ENCODE results near the gene L3MBTL4.

GRCh38 chr18:5943514-5943913 lies 471.2 kb downstream of the L3MBTL4 start:
- TF ChIP-seq PAX5 (IDR thresholded peaks at IDR 0.05; ENCODE audit: insufficient read depth, low read length, severe bottlenecking) (no peak), POLR2A (IDR thresholded peaks at IDR 0.05; ENCODE audit: low read depth, low read length) (no peak), TAF1 (IDR thresholded peaks at IDR 0.05; ENCODE audit: low read depth, low read length) (no peak), POLR2AphosphoS5 (IDR thresholded peaks at IDR 0.05; ENCODE audit: low read depth, low read length) (no peak), POU2F2 (IDR thresholded peaks at IDR 0.05; ENCODE audit: low read depth, low read length) (no peak)

Measured in GM12891 (cell line).